ENCODE results near the gene GP9.

GP9 gene

GRCh38 chr3:129056451-129057173 lies 4.0 kb upstream of the GP9 start:
- no peak for DNase-seq (ENCODE audit: low read depth, low spot score)
- in situ Hi-C loops (cut with HindIII; ENCODE audit: low sequenced_read_pairs): no loop called here
- no peak overlapping the region for H3K4me3 ChIP-seq (ENCODE audit: low read depth, low read length)
- no peak for TF ChIP-seq CTCF (IDR thresholded peaks at IDR 0.05; ENCODE audit: low read depth, low read length)

GRCh38 chr3:129057249-129057648 lies 3.3 kb upstream of the GP9 start:
- TF ChIP-seq CTCF (IDR thresholded peaks at IDR 0.05; ENCODE audit: low read depth, low read length): no peak
- in situ Hi-C loops (cut with HindIII; ENCODE audit: low sequenced_read_pairs): no loop called here
- no peak for DNase-seq (ENCODE audit: low read depth, low spot score)
- H3K4me3 ChIP-seq (ENCODE audit: low read depth, low read length): no peak overlapping the region

GRCh38 chr3:129058441-129059200 lies 2.0 kb upstream of the GP9 start:
- in situ Hi-C loops (cut with HindIII; ENCODE audit: low sequenced_read_pairs): no loop called here
- H3K4me3 ChIP-seq (ENCODE audit: low read depth, low read length): no peak overlapping the region
- DNase-seq (ENCODE audit: low read depth, low spot score): no peak
- TF ChIP-seq CTCF (IDR thresholded peaks at IDR 0.05; ENCODE audit: low read depth, low read length): no peak

- in situ Hi-C loops (cut with HindIII; ENCODE audit: low sequenced_read_pairs): no loop called here
- DNase-seq (ENCODE audit: low read depth, low spot score): no peak
- TF ChIP-seq CTCF (IDR thresholded peaks at IDR 0.05; ENCODE audit: low read depth, low read length): no peak
- H3K4me3 ChIP-seq (ENCODE audit: low read depth, low read length): no peak overlapping the region
These were observed 1.1 kb upstream of the GP9 start for GRCh38 chr3:129059311-129059958.

- DNase-seq (ENCODE audit: low read depth, low spot score): no peak
- no peak for TF ChIP-seq CTCF (IDR thresholded peaks at IDR 0.05; ENCODE audit: low read depth, low read length)
- no peak overlapping the region for H3K4me3 ChIP-seq (ENCODE audit: low read depth, low read length)
These were observed 676 bp downstream of the GP9 start for GRCh38 chr3:129061023-129061887.

More at GRCh38 chr3:129061023-129061887, 676 bp downstream of the GP9 start:
- in situ Hi-C loops (cut with HindIII; ENCODE audit: low sequenced_read_pairs): no loop called here

Data from astrocyte of the spinal cord (primary cell).